ENCODE data around the gene GSG1L. TPM values are rescaled to one million over a fixed set of nuclear protein-coding genes. Genes with fewer than 3 reads are reported as not detected.
A peak's percentile ranks its signal among the peaks of the same experiment; 100 is the strongest.

The GSG1L gene
- total and polyA plus RNA-seq, 9 of the 15 experiments (the other 6 are each of a cell fraction or from before 2014, with no cell fraction given), result not detected

DNA sequence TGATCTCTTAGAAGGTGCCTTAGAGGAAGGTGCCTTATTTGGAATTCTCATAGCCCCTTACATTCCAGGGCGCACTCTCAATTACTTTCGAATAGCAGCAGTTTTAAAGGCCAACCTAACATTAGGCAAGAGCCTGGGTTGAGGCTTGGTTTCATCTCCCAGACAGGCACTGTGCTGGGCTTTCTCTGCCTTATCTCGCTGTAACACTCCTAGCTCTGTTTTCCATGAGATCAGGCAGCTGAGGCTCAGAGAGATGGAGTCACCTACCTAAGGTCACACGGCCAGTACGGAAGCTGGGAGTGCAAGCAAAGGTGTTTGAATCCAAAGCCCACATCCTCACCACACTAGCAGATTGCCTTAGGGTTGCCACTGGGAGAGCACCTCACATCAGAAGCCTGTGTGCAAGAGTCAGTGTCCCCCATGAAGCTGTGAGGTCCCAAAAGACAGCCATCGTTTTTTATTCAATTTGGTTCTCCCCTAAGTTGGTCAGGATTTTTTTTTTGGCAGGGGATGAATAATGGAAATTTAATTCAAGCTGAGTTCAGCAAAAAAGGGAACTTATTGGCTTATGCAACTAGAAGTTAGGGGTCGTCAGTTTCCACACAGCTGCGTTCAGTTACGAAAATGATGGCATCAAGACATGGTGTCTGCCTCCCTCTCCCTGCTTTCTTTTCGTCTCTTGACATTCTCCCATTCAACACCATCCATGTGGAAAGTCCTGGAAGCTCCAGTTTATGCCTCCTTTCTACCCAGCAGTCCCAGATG lies 307.1 kb downstream of the GSG1L start (continued):
- TF ChIP-seq REST (IDR thresholded peaks at IDR 0.05; ENCODE audit: borderline replicate concordance) (no peak), REST (CRISPR knock-in tag; IDR thresholded peaks at IDR 0.05; ENCODE audit: low read depth) (no peak), ZNF134 (CRISPR knock-in tag; conservative IDR thresholded peaks at IDR 0.05) (no peak), BRF1 (IDR thresholded peaks at IDR 0.05; ENCODE audit: borderline replicate concordance, extremely low read depth, insufficient read length) (no peak), ZNF324 (CRISPR knock-in tag; IDR thresholded peaks at IDR 0.05) (no peak), DEAF1 (CRISPR knock-in tag; IDR thresholded peaks at IDR 0.05) (no peak), NCOR1 (IDR thresholded peaks at IDR 0.05) (peak; percentile 72)
- TF ChIP-seq, protein P1, sequence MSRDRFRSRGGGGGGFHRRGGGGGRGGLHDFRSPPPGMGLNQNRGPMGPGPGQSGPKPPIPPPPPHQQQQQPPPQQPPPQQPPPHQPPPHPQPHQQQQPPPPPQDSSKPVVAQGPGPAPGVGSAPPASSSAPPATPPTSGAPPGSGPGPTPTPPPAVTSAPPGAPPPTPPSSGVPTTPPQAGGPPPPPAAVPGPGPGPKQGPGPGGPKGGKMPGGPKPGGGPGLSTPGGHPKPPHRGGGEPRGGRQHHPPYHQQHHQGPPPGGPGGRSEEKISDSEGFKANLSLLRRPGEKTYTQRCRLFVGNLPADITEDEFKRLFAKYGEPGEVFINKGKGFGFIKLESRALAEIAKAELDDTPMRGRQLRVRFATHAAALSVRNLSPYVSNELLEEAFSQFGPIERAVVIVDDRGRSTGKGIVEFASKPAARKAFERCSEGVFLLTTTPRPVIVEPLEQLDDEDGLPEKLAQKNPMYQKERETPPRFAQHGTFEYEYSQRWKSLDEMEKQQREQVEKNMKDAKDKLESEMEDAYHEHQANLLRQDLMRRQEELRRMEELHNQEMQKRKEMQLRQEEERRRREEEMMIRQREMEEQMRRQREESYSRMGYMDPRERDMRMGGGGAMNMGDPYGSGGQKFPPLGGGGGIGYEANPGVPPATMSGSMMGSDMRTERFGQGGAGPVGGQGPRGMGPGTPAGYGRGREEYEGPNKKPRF (IDR thresholded peaks at IDR 0.05; ENCODE audit: low read depth, low read length), result no peak
- TF ChIP-seq, protein P2, sequence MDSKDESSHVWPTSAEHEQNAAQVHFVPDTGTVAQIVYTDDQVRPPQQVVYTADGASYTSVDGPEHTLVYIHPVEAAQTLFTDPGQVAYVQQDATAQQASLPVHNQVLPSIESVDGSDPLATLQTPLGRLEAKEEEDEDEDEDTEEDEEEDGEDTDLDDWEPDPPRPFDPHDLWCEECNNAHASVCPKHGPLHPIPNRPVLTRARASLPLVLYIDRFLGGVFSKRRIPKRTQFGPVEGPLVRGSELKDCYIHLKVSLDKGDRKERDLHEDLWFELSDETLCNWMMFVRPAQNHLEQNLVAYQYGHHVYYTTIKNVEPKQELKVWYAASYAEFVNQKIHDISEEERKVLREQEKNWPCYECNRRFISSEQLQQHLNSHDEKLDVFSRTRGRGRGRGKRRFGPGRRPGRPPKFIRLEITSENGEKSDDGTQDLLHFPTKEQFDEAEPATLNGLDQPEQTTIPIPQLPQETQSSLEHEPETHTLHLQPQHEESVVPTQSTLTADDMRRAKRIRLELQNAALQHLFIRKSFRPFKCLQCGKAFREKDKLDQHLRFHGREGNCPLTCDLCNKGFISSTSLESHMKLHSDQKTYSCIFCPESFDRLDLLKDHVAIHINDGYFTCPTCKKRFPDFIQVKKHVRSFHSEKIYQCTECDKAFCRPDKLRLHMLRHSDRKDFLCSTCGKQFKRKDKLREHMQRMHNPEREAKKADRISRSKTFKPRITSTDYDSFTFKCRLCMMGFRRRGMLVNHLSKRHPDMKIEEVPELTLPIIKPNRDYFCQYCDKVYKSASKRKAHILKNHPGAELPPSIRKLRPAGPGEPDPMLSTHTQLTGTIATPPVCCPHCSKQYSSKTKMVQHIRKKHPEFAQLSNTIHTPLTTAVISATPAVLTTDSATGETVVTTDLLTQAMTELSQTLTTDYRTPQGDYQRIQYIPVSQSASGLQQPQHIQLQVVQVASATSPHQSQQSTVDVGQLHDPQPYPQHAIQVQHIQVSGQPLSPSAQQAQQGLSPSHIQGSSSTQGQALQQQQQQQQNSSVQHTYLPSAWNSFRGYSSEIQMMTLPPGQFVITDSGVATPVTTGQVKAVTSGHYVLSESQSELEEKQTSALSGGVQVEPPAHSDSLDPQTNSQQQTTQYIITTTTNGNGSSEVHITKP (IDR thresholded peaks at IDR 0.05; ENCODE audit: partially characterized antibody), result no peak

Data from K562 (cell line).